Erythroblast (primary cell): ENCODE data around the gene TMEM38A.

ENCODE experiments used
- GATA1 ChIP-seq: IDR thresholded peaks from 2 replicates; pipeline ENCODE4 v1.6.1; 2011; ENCODE audit warnings: low read depth, mild to moderate bottlenecking, control low read depth, low read length, moderate library complexity
- POLR2A ChIP-seq: IDR thresholded peaks from 2 replicates; pipeline ENCODE4 v1.6.1; 2011; ENCODE audit warnings: mild to moderate bottlenecking, low read length

DNA sequence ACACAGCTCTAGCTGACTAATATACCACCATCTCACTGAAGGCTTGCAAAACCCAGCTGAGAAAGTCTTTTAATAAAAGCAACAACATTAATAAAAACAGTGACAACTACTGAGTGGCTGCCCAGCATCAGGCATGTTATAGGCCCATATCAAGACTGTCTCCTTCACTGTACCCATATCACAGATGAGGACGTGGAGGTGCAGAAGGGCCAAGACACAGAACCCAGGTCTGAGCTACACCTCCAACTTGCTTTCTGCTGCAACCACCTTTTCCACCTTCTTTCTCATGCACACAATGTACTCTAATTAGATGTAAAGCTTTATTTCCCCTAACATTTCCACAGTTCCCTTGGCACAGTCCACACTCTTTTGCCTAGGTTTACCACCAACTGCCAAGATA lies 22.3 kb upstream of the TMEM38A start:
- no peak for TF ChIP-seq POLR2A
- no peak for TF ChIP-seq GATA1
